ENCODE data around the gene GOSR2. TPM values are rescaled to one million over a fixed set of nuclear protein-coding genes. Genes with fewer than 3 reads are reported as not detected.

The GOSR2 gene
- total and polyA plus RNA-seq, 9 of the 15 experiments (the other 6 are each of a cell fraction or from before 2014, with no cell fraction given), result 32.7 to 96.3 (median 48.9) TPM

DNA sequence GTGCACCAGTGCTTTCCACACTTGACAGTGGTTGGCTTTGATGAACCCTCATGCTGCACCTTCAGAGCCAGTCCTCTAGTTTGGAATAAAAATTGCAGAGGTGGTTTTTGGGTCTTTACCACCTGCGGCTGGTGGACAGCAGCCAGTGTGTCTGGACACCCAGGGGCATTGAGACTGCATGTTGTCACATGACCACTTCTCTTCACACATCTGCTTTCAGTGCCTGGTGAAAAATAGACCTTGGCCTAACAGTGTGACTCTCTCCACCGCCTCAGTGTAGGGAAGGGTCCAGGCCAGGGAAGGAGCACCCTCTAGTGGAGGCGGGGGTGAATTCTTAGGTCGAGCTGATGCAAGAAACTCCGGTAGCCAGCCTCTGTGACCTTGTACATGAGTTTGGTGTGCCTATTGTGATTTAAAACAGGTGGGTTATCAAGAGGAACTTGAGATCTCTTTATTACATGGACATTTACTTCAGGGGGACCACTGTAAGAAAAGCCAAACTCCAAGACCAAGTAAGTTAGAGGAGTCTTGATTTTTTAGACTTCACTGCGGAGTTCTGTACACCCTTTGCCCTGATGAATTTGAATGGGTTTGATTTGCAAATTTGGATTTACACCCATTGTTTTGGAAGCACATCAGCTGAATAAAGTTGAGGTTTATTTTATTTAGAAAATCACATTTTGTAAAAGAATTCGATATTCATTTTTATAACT, 17.9 kb downstream of the GOSR2 start (continued):
- no peak for TF ChIP-seq HMG20A (CRISPR knock-in tag; conservative IDR thresholded peaks at IDR 0.05)
- TF ChIP-seq, protein P1, sequence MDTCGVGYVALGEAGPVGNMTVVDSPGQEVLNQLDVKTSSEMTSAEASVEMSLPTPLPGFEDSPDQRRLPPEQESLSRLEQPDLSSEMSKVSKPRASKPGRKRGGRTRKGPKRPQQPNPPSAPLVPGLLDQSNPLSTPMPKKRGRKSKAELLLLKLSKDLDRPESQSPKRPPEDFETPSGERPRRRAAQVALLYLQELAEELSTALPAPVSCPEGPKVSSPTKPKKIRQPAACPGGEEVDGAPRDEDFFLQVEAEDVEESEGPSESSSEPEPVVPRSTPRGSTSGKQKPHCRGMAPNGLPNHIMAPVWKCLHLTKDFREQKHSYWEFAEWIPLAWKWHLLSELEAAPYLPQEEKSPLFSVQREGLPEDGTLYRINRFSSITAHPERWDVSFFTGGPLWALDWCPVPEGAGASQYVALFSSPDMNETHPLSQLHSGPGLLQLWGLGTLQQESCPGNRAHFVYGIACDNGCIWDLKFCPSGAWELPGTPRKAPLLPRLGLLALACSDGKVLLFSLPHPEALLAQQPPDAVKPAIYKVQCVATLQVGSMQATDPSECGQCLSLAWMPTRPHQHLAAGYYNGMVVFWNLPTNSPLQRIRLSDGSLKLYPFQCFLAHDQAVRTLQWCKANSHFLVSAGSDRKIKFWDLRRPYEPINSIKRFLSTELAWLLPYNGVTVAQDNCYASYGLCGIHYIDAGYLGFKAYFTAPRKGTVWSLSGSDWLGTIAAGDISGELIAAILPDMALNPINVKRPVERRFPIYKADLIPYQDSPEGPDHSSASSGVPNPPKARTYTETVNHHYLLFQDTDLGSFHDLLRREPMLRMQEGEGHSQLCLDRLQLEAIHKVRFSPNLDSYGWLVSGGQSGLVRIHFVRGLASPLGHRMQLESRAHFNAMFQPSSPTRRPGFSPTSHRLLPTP (IDR thresholded peaks at IDR 0.05; ENCODE audit: borderline replicate concordance, extremely low read depth, insufficient read length), result no peak
- TF ChIP-seq HNRNPL (IDR thresholded peaks at IDR 0.05; ENCODE audit: low read depth, low read length), result no peak
- no peak for TF ChIP-seq SRF (CRISPR knock-in tag; IDR thresholded peaks at IDR 0.05)
- TF ChIP-seq HINFP (tag; conservative IDR thresholded peaks at IDR 0.05; ENCODE audit: low read depth), result no peak
- TF ChIP-seq NFXL1 (CRISPR knock-in tag; IDR thresholded peaks at IDR 0.05), result no peak
- no peak for TF ChIP-seq ZNF644 (tag; IDR thresholded peaks at IDR 0.05; ENCODE audit: low read depth)
- TF ChIP-seq ZNF174 (CRISPR knock-in tag; IDR thresholded peaks at IDR 0.05), result no peak
- TF ChIP-seq SRSF1 (IDR thresholded peaks at IDR 0.05; ENCODE audit: low read depth, low read length), result no peak
- TF ChIP-seq, protein P2, sequence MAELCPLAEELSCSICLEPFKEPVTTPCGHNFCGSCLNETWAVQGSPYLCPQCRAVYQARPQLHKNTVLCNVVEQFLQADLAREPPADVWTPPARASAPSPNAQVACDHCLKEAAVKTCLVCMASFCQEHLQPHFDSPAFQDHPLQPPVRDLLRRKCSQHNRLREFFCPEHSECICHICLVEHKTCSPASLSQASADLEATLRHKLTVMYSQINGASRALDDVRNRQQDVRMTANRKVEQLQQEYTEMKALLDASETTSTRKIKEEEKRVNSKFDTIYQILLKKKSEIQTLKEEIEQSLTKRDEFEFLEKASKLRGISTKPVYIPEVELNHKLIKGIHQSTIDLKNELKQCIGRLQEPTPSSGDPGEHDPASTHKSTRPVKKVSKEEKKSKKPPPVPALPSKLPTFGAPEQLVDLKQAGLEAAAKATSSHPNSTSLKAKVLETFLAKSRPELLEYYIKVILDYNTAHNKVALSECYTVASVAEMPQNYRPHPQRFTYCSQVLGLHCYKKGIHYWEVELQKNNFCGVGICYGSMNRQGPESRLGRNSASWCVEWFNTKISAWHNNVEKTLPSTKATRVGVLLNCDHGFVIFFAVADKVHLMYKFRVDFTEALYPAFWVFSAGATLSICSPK (IDR thresholded peaks at IDR 0.05; ENCODE audit: borderline replicate concordance), result no peak
- no peak for TF ChIP-seq RHOXF2B (CRISPR knock-in tag; conservative IDR thresholded peaks at IDR 0.05)
- TF ChIP-seq MYC (IDR thresholded peaks at IDR 0.05; ENCODE audit: low read depth, low read length), result 0 out of 2 replicates have a peak, but pooled peaks have one; percentile 18
- TF ChIP-seq MYC (CRISPR knock-in tag; IDR thresholded peaks at IDR 0.05; ENCODE audit: borderline replicate concordance, low read depth), result no peak
- TF ChIP-seq EP400 (IDR thresholded peaks at IDR 0.05), result no peak; the same call in 1 of the 2 replicates
- no peak for TF ChIP-seq ZNF785 (CRISPR knock-in tag; IDR thresholded peaks at IDR 0.05)
- TF ChIP-seq ZNF41 (CRISPR knock-in tag; conservative IDR thresholded peaks at IDR 0.05), result no peak
- TF ChIP-seq ZNF197 (CRISPR knock-in tag; IDR thresholded peaks at IDR 0.05; ENCODE audit: low read depth), result no peak
- TF ChIP-seq NONO (IDR thresholded peaks at IDR 0.05; ENCODE audit: low read depth in 2 of 2, low read length in 1 of 2), result no peak
- TF ChIP-seq ZNF140 (CRISPR knock-in tag; IDR thresholded peaks at IDR 0.05), result no peak
- peak in 1 of 3 experiments; percentile 24 for TF ChIP-seq YY1 (IDR thresholded peaks at IDR 0.05; ENCODE audit: borderline replicate concordance in 1 of 3, control insufficient read depth in 1 of 3, extremely low read depth in 1 of 3, insufficient read depth in 3 of 3, insufficient read length in 1 of 3, insufficient replicate concordance in 2 of 3, low read depth in 1 of 3, low read length in 2 of 3)
- TF ChIP-seq JUNB (CRISPR knock-in tag; conservative IDR thresholded peaks at IDR 0.05), result no peak
